ENCODE data around the gene TP53I13. TPM values are rescaled to one million over a fixed set of nuclear protein-coding genes. Genes with fewer than 3 reads are reported as not detected.

Gene TP53I13
- total RNA-seq, 2 experiments from 2014 or later = 20.8 to 27.5 TPM

DNA sequence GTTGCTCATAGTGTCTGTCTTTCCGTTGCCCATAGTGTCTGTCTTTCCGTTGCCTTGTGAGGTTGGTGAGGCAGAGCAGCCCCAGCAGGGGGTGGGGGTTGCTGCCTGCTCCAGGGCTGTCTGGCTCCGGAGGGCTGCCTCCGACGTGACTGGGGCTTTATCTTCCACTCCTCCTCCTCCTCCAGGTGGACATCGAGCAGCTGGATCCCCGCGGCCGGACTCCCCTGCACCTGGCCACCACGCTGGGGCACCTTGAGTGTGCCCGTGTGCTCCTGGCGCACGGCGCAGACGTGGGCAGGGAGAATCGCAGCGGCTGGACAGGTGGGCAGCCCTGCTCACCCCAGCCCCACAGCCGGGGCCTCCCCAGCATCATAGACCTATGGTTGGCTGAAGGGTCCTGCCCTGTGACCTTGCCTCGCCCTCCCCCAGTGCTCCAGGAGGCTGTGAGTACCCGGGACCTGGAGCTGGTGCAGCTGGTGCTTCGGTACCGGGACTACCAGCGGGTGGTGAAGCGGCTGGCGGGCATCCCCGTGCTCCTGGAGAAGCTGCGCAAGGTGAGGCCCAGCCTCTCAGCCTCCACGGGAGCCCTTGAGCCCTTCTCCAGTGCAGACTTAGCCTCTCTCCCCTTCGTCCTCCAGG lies 39.2 kb downstream of the TP53I13 start:
- no peaks in the 10 kb centered on the region for H3K9me2 ChIP-seq (ENCODE audit: insufficient read depth, low read length)
- POLR2A ChIA-PET = interaction anchor here (0.6 kb wide), 1 partner anchor 8 kb away, joined by 3 read pairs; no protein-coding TSS in a partner anchor
- H3K27ac ChIP-seq (ENCODE audit: low read depth, low read length, poor library complexity, severe bottlenecking) = no peak overlapping the region
- H3K4me2 ChIP-seq (ENCODE audit: low read length) = no peak overlapping the region
- H2AFZ ChIP-seq (ENCODE audit: low read length) = no peak overlapping the region
- H3K4me3 ChIP-seq (ENCODE audit: low read depth, low read length, poor library complexity, severe bottlenecking) = no peak overlapping the region
- intact Hi-C loops (cut with micrococcal nuclease; ENCODE audit: unreplicated experiment) = no loop called here
- peaks cover 14% of the 10 kb centered on the region for H3K4me1 ChIP-seq (ENCODE audit: insufficient read depth, low read length, poor library complexity, severe bottlenecking)
- BruUV-seq (replicated peaks) = no TSS peak
- H4K20me1 ChIP-seq (ENCODE audit: insufficient read depth, low read length) = no peaks in the 10 kb centered on the region
- no peak for DNase-seq (ENCODE audit: low spot score)
- CTCF ChIA-PET (ENCODE audit: unreplicated experiment) = no interaction called here
- TF ChIP-seq, protein P1, sequence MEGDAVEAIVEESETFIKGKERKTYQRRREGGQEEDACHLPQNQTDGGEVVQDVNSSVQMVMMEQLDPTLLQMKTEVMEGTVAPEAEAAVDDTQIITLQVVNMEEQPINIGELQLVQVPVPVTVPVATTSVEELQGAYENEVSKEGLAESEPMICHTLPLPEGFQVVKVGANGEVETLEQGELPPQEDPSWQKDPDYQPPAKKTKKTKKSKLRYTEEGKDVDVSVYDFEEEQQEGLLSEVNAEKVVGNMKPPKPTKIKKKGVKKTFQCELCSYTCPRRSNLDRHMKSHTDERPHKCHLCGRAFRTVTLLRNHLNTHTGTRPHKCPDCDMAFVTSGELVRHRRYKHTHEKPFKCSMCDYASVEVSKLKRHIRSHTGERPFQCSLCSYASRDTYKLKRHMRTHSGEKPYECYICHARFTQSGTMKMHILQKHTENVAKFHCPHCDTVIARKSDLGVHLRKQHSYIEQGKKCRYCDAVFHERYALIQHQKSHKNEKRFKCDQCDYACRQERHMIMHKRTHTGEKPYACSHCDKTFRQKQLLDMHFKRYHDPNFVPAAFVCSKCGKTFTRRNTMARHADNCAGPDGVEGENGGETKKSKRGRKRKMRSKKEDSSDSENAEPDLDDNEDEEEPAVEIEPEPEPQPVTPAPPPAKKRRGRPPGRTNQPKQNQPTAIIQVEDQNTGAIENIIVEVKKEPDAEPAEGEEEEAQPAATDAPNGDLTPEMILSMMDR (conservative IDR thresholded peaks at IDR 0.05; ENCODE audit: low read length) = no peak
- TF ChIP-seq EZH2phosphoT487 (IDR thresholded peaks at IDR 0.05; ENCODE audit: borderline replicate concordance, low read depth, low read length) = no peak
- H3K79me2 ChIP-seq (ENCODE audit: insufficient read depth, low read depth, low read length) = 0 out of 2 replicates have a peak, but pooled peaks cover 6% of the 10 kb centered on the region
- no peaks in the 10 kb centered on the region for H3K9me3 ChIP-seq (ENCODE audit: low read length)
- peaks cover 5% of the 10 kb centered on the region; the same call in 1 of the 2 replicates for H3K36me3 ChIP-seq (ENCODE audit: insufficient read depth, low read length)

DNA sequence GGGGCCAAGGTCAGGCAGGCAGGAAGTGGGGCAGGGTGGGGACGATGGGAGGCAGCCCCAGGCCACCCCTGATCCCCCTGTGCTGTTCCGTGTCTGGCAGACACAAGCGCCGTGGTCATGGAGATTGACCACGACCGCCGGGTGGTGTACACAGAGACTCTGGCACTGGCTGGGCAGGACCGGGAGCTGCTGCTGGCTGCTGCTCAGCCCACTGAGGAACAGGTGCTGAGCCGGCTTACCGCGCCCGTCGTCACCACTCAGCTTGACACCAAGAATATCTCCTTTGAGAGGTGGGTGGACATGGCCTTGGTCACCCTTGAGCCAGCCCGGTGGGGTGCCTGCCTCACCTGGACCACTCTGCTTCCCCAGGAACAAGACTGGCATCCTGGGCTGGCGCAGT lies 40.5 kb downstream of the TP53I13 start:
- intact Hi-C loops (cut with micrococcal nuclease; ENCODE audit: unreplicated experiment) = no loop called here
- ChIA-PET CTCF (ENCODE audit: unreplicated experiment) (no interaction called here), POLR2A (no interaction called here)
- Histone ChIP-seq H3K36me3 (ENCODE audit: insufficient read depth, low read length) (peaks cover 10% of the 10 kb centered on the region; the same call in 1 of the 2 replicates), H3K79me2 (ENCODE audit: insufficient read depth, low read depth, low read length) (0 out of 2 replicates have a peak, but pooled peaks cover 6% of the 10 kb centered on the region), H4K20me1 (ENCODE audit: insufficient read depth, low read length) (no peaks in the 10 kb centered on the region), H2AFZ (ENCODE audit: low read length) (no peak overlapping the region), H3K4me1 (ENCODE audit: insufficient read depth, low read length, poor library complexity, severe bottlenecking) (peaks cover 12% of the 10 kb centered on the region), H3K9me2 (ENCODE audit: insufficient read depth, low read length) (no peaks in the 10 kb centered on the region), H3K9me3 (ENCODE audit: low read length) (no peaks in the 10 kb centered on the region), H3K27ac (ENCODE audit: low read depth, low read length, poor library complexity, severe bottlenecking) (no peak overlapping the region), H3K4me2 (ENCODE audit: low read length) (no peak overlapping the region), H3K4me3 (ENCODE audit: low read depth, low read length, poor library complexity, severe bottlenecking) (no peak overlapping the region)
- no peak for TF ChIP-seq EZH2phosphoT487 (IDR thresholded peaks at IDR 0.05; ENCODE audit: borderline replicate concordance, low read depth, low read length)
- TF ChIP-seq, protein P1 (conservative IDR thresholded peaks at IDR 0.05; ENCODE audit: low read length) = no peak
- DNase-seq (ENCODE audit: low spot score) = no peak
- no TSS peak for BruUV-seq (replicated peaks)

DNA sequence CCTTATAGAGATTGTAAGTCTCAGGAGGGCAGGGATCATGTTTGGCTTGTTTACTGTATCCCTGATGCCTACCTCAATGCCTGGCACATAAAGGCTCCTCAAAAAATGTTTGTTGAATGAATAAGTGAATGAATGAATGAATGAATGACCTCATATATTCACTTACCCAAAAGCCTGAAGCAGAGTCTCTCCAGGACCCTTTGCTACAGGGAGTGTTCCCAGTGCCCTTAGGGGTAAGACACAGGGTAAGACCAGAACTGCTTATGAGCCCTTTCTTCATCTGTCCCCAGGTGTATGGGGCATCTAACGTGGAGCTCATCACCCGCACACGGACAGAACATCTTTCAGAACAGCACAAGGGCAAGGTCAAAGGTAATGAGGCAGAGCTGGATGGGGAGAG lies 41.9 kb downstream of the TP53I13 start:
- Histone ChIP-seq H3K27ac (ENCODE audit: low read depth, low read length, poor library complexity, severe bottlenecking) (no peak overlapping the region), H3K4me1 (ENCODE audit: insufficient read depth, low read length, poor library complexity, severe bottlenecking) (peaks cover 13% of the 10 kb centered on the region), H3K36me3 (ENCODE audit: insufficient read depth, low read length) (peaks cover 10% of the 10 kb centered on the region; the same call in 1 of the 2 replicates), H4K20me1 (ENCODE audit: insufficient read depth, low read length) (no peaks in the 10 kb centered on the region), H3K9me3 (ENCODE audit: low read length) (no peaks in the 10 kb centered on the region), H3K4me2 (ENCODE audit: low read length) (no peak overlapping the region), H3K4me3 (ENCODE audit: low read depth, low read length, poor library complexity, severe bottlenecking) (no peak overlapping the region), H2AFZ (ENCODE audit: low read length) (no peak overlapping the region), H3K79me2 (ENCODE audit: insufficient read depth, low read depth, low read length) (no peaks in the 10 kb centered on the region), H3K9me2 (ENCODE audit: insufficient read depth, low read length) (no peaks in the 10 kb centered on the region)
- CTCF ChIA-PET (ENCODE audit: unreplicated experiment) = no interaction called here
- POLR2A ChIA-PET = no interaction called here
- DNase-seq (ENCODE audit: low spot score) = no peak
- BruUV-seq (replicated peaks) = no TSS peak
- intact Hi-C loops (cut with micrococcal nuclease; ENCODE audit: unreplicated experiment) = no loop called here
- TF ChIP-seq EZH2phosphoT487 (IDR thresholded peaks at IDR 0.05; ENCODE audit: borderline replicate concordance, low read depth, low read length) = no peak
- TF ChIP-seq, protein P1 (conservative IDR thresholded peaks at IDR 0.05; ENCODE audit: low read length) = no peak
